K562 (cell line): ENCODE data around the gene PDE9A. TPM values are rescaled to one million over a fixed set of nuclear protein-coding genes. Genes with fewer than 3 reads are reported as not detected.

Source experiments
- ATAC-seq: fragments of 200-7000 bp; cut with Tn5 transposase; 3 replicates; pipeline ENCODE4 v1.9.1; 2020; ENCODE audit warnings: moderate library complexity
- BruUV-seq: library from RNA; stranded (reverse); fragments of 400-500 nt; replicated peaks from 2 replicates; lab custom pipeline; 2021; lab: Mats Ljungman, UMichigan
- CTCF ChIA-PET: fragments of 300-600 bp; formaldehyde crosslinking; extraction: SDS; loops from one replicate; lab custom pipeline; 2021; ENCODE audit warnings: low intra/inter-chr PET ratio; lab: Yijun Ruan, JAX
- POLR2A ChIA-PET: fragments of 300-600, 350-650 bp; sonication (Branson Sonifier 250); formaldehyde crosslinking; extraction: SDS; loops from one replicate; lab custom pipeline; 2021; ENCODE audit warnings: antibody characterized with exemption, inconsistent platforms; lab: Yijun Ruan, JAX
- DNase-seq, 4 experiments: peaks; one replicate each; pipeline versions ENCODE4 v3.0.0 to v3.0.0-alpha.2; 2011 to 2018; ENCODE audit warnings: low spot score in 3 of 4, mixed read lengths in 3 of 4; ENCODE audit errors: extremely low read depth in 1 of 4
- FAIRE-seq: peaks from 2 replicates; lab custom pipeline; 2011; peaks lifted over from hg19 to GRCh38; lab: Jason Lieb, UNC
- H2AFZ ChIP-seq: 2 replicates; pipeline ENCODE4 v1.6.0; 2011; ENCODE audit warnings: low read depth, low read length, control low read depth, inconsistent platforms
- H3K27ac ChIP-seq: fragments of 200-600 bp; 3 replicates; pipeline ENCODE4 v1.8.0; 2011; ENCODE audit warnings: low read depth, mild to moderate bottlenecking, control low read depth, inconsistent platforms, low read length, moderate library complexity, mixed read lengths; ENCODE audit errors: extremely low read depth
- H3K27me3 ChIP-seq, 2 experiments: fragments of 300-600 bp in 1 of 2; 2 replicates in 1 of 2; 3 replicates in 1 of 2; pipeline versions ENCODE4 v1.6.0 to v1.8.0; 2011; ENCODE audit warnings: inconsistent platforms in 2 of 2, low read length in 2 of 2, mild to moderate bottlenecking in 1 of 2, mixed read lengths in 1 of 2, moderate library complexity in 1 of 2; ENCODE audit not compliant: control insufficient read depth in 2 of 2, insufficient read depth in 2 of 2
- H3K36me3 ChIP-seq: fragments of 300-600 bp; 3 replicates; pipeline ENCODE4 v1.8.0; 2011; ENCODE audit warnings: mild to moderate bottlenecking, low read length, inconsistent platforms; ENCODE audit not compliant: control insufficient read depth, insufficient read depth
- H3K4me1 ChIP-seq, 2 experiments: fragments of 200-600 bp in 1 of 2; replicated peaks in 1 of 2; 2 replicates in 1 of 2; 3 replicates in 1 of 2; pipeline versions ENCODE4 v1.5.1 to v1.8.0; 2011; ENCODE audit warnings: inconsistent platforms in 2 of 2, low read length in 2 of 2, mild to moderate bottlenecking in 1 of 2, mixed read lengths in 1 of 2, moderate library complexity in 1 of 2; ENCODE audit not compliant: control insufficient read depth in 2 of 2, insufficient read depth in 2 of 2
- H3K4me2 ChIP-seq: 2 replicates; pipeline ENCODE4 v1.6.1; 2011; ENCODE audit warnings: low read length, control low read depth, inconsistent platforms, mixed read lengths; ENCODE audit not compliant: insufficient read depth
- H3K4me3 ChIP-seq: fragments of 200-600 bp; sonication (generic), shearing (Covaris generic); 2 replicates; pipeline ENCODE4 v1.5.1; 2016; ENCODE audit warnings: control low read depth, inconsistent platforms
- H3K79me2 ChIP-seq: fragments of 200-600 bp; 3 replicates; pipeline ENCODE4 v1.8.0; 2011; ENCODE audit warnings: low read length, inconsistent platforms; ENCODE audit not compliant: control insufficient read depth, insufficient read depth
- H3K9ac ChIP-seq, 2 experiments: 2 replicates each; pipeline versions ENCODE4 v1.6.0 to v1.6.1; 2011; ENCODE audit warnings: low read depth in 2 of 2, low read length in 2 of 2, control low read depth in 1 of 2, inconsistent platforms in 1 of 2, mild to moderate bottlenecking in 1 of 2, mixed read lengths in 1 of 2; ENCODE audit not compliant: insufficient read depth in 1 of 2
- H3K9me1 ChIP-seq: one replicate; pipeline ENCODE4 v1.6.0; 2011; ENCODE audit warnings: inconsistent platforms, mild to moderate bottlenecking, low read length, moderate library complexity; ENCODE audit not compliant: control insufficient read depth, insufficient read depth
- H3K9me3 ChIP-seq: replicated peaks from 2 replicates; pipeline ENCODE4 v1.5.1; 2011; ENCODE audit warnings: low read depth, low read length, inconsistent platforms; ENCODE audit not compliant: control insufficient read depth, insufficient read depth
- H4K20me1 ChIP-seq: replicated peaks from 2 replicates; pipeline ENCODE4 v1.6.1; 2011; ENCODE audit warnings: low read length, inconsistent platforms, mixed read lengths; ENCODE audit not compliant: control insufficient read depth, insufficient read depth
- ADNP ChIP-seq: fragments of 200-800 bp; sonication (Bioruptor generic); IDR thresholded peaks from 2 replicates; pipeline ENCODE4 v1.6.1; 2016; ENCODE audit warnings: missing genetic modification characterization, missing compliant biosample characterization
- ATF2 ChIP-seq: sonication (generic); formaldehyde crosslinking; IDR thresholded peaks from 2 replicates; pipeline ENCODE4 v1.8.1; 2022; ENCODE audit warnings: missing genetic modification reagents
- CCNT2 ChIP-seq: IDR thresholded peaks from 2 replicates; pipeline ENCODE4 v1.6.1; 2011; ENCODE audit warnings: borderline replicate concordance, low read depth, mild to moderate bottlenecking, moderate library complexity, mixed read lengths, low read length; ENCODE audit not compliant: insufficient read length; ENCODE audit errors: extremely low read depth
- ELK1 ChIP-seq: sonication (generic); formaldehyde crosslinking; IDR thresholded peaks from 2 replicates; pipeline ENCODE4 v1.8.1; 2022; ENCODE audit warnings: missing genetic modification reagents
- GABPB1 ChIP-seq: sonication (generic); formaldehyde crosslinking; IDR thresholded peaks from 2 replicates; pipeline ENCODE4 v1.8.0; 2022; ENCODE audit warnings: mild to moderate bottlenecking, missing genetic modification reagents
- MED1 ChIP-seq: sonication (generic); formaldehyde crosslinking; IDR thresholded peaks from 2 replicates; pipeline ENCODE4 v1.8.1; 2023; ENCODE audit warnings: missing genetic modification reagents, borderline replicate concordance
- MYBL2 ChIP-seq, 2 experiments: fragments of 450-650 bp in 1 of 2; sonication (generic) in 1 of 2; formaldehyde crosslinking in 1 of 2; IDR thresholded peaks; 2 replicates each; pipeline versions ENCODE4 v1.6.1 to v1.8.1; 2017 to 2022; ENCODE audit warnings: borderline replicate concordance in 1 of 2, inconsistent platforms in 1 of 2, low read depth in 1 of 2, mild to moderate bottlenecking in 1 of 2, missing genetic modification reagents in 1 of 2, moderate library complexity in 1 of 2
- XRCC5 ChIP-seq: fragments of 200-400 bp; formaldehyde crosslinking; IDR thresholded peaks from 2 replicates; pipeline ENCODE4 v1.6.1; 2017; ENCODE audit warnings: low read depth, mild to moderate bottlenecking, low read length
- ZBTB12 ChIP-seq: fragments of 250-450 bp; sonication (Bioruptor Pico); IDR thresholded peaks from 2 replicates; pipeline ENCODE4 v1.4.0; 2020
- ZNF384 ChIP-seq: IDR thresholded peaks from 2 replicates; pipeline ENCODE4 v1.6.1; 2012; ENCODE audit warnings: low read depth, low read length, improper control_type of control experiment
- ZNF512 ChIP-seq: IDR thresholded peaks from 2 replicates; pipeline ENCODE4 v1.6.1; 2016; ENCODE audit warnings: missing genetic modification characterization, missing compliant biosample characterization
- WGBS: fragments of 100-300 bp; shearing (Covaris generic); methylation state at CpG from one replicate; pipeline ENCODE4 v1.1.6; 2016; ENCODE audit warnings: low coverage, mixed read lengths; ENCODE audit not compliant: insufficient coverage; ENCODE audit errors: missing lambda C conversion rate; 5-methylcytosine and 5-hydroxymethylcytosine counted together
- in situ Hi-C: fragments of 300-500 bp; cut with MboI; formaldehyde crosslinking; loops from 4 replicates; pipeline ENCODE4 v1.15.0; 2018; ENCODE audit warnings: inconsistent platforms, mixed read lengths
- intact Hi-C: fragments of 100-400 bp; cut with micrococcal nuclease; formaldehyde crosslinking; loops from 2 replicates; pipeline ENCODE4 v1.14.2; 2022
- polyA plus RNA-seq, 8 experiments: library from polyadenylated mRNA; depleted of rRNA in 4 of 8; stranded (reverse) in 5 of 8; unstranded in 3 of 8; fragments of >200 nt; fragmentation: Nextera tagmentation in 2 of 8; fragmentation: Illumina TruSeq in 1 of 8; extraction: Ambion mirVana in 2 of 8; extraction: Trizol in 1 of 8; gene quantifications; 2 replicates each; pipeline versions ENCODE4 v1.2.1 to v1.2.3, GENCODE V29; 2011 to 2014; ENCODE audit warnings: inconsistent platforms in 1 of 8, missing spikeins in 1 of 8
- total RNA-seq, 7 experiments: library from RNA; depleted of rRNA in 6 of 7; stranded (reverse); fragments of >200 nt in 6 of 7; fragmentation: Illumina TruSeq in 2 of 7; extraction: Trizol in 2 of 7; gene quantifications; 2 replicates each; pipeline versions ENCODE4 v1.2.1 to v1.2.3, GENCODE V29; 2011 to 2021; ENCODE audit warnings: low replicate concordance in 1 of 7
- TF ChIP-seq, protein P1 (sequence below): fragments of 150-350 bp; conservative IDR thresholded peaks from 2 replicates; pipeline ENCODE4 v1.6.1; 2014; ENCODE audit warnings: low read length

Gene PDE9A
- total and polyA plus RNA-seq, 9 of the 15 experiments (the other 6 are each of a cell fraction or from before 2014, with no cell fraction given), result 0.07 to 0.27 TPM; not detected in 7

GRCh38 chr21:42793774-42794173 is 140.4 kb downstream of the PDE9A start:
- no peak overlapping the region for H3K4me2 ChIP-seq
- POLR2A ChIA-PET, result interaction anchor here (1.4 kb wide), 1 partner anchor 13 kb away, joined by 4 read pairs; no protein-coding TSS in a partner anchor
- H3K36me3 ChIP-seq, result no peaks in the 10 kb centered on the region
- no peaks in the 10 kb centered on the region for H3K9me1 ChIP-seq
- DNase-seq (no peak), ATAC-seq (no peak), FAIRE-seq (no peak)
- no peaks in the 10 kb centered on the region for H3K9me3 ChIP-seq
- no peak overlapping the region for H3K4me3 ChIP-seq
- H3K9ac ChIP-seq, result no peak overlapping the region
- H3K27me3 ChIP-seq, result peaks cover 27 to 61% of the 10 kb centered on the region in 2 experiments; a peak in 4 of 5 replicates
- no TSS peak for BruUV-seq
- H3K4me1 ChIP-seq, result no peaks in the 10 kb centered on the region; a peak in 2 of 5 replicates
- no peak overlapping the region for H3K27ac ChIP-seq
- intact Hi-C loops (no loop called here), in situ Hi-C loops (no loop called here)
- CTCF ChIA-PET, result no interaction called here
- H3K79me2 ChIP-seq, result no peaks in the 10 kb centered on the region
- H2AFZ ChIP-seq, result no peak overlapping the region
- 12% methylated on average over 7 of the region's 7 CpGs for WGBS
- no peaks in the 10 kb centered on the region; the same call in 1 of the 2 replicates for H4K20me1 ChIP-seq
- no peak for TF ChIP-seq ZNF384
- TF ChIP-seq XRCC5, result no peak
- TF ChIP-seq, protein P1, sequence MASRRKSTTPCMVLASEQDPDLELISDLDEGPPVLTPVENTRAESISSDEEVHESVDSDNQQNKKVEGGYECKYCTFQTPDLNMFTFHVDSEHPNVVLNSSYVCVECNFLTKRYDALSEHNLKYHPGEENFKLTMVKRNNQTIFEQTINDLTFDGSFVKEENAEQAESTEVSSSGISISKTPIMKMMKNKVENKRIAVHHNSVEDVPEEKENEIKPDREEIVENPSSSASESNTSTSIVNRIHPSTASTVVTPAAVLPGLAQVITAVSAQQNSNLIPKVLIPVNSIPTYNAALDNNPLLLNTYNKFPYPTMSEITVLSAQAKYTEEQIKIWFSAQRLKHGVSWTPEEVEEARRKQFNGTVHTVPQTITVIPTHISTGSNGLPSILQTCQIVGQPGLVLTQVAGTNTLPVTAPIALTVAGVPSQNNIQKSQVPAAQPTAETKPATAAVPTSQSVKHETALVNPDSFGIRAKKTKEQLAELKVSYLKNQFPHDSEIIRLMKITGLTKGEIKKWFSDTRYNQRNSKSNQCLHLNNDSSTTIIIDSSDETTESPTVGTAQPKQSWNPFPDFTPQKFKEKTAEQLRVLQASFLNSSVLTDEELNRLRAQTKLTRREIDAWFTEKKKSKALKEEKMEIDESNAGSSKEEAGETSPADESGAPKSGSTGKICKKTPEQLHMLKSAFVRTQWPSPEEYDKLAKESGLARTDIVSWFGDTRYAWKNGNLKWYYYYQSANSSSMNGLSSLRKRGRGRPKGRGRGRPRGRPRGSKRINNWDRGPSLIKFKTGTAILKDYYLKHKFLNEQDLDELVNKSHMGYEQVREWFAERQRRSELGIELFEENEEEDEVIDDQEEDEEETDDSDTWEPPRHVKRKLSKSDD, result no peak
- TF ChIP-seq ZNF512 (tag), result no peak
- TF ChIP-seq ELK1 (CRISPR knock-in tag), result no peak
- TF ChIP-seq ADNP (tag), result no peak
- TF ChIP-seq ZBTB12 (CRISPR knock-in tag), result no peak
- TF ChIP-seq MED1 (CRISPR knock-in tag), result no peak
- no peak for TF ChIP-seq ATF2 (CRISPR knock-in tag)
- TF ChIP-seq CCNT2, result no peak
- no peak for TF ChIP-seq GABPB1 (CRISPR knock-in tag)
- no peak for TF ChIP-seq MYBL2 (IDR thresholded peaks at IDR 0.05; ENCODE audit: low read depth)
- no peak for TF ChIP-seq MYBL2 (CRISPR knock-in tag; IDR thresholded peaks at IDR 0.05; ENCODE audit: borderline replicate concordance)
